PFSK-1 (cell line): Measurements from ENCODE around the gene PTPRT.

Source experiments
- FOXP2 ChIP-seq: optimal IDR thresholded peaks from 2 replicates; pipeline ENCODE3; 2011; ENCODE audit warnings: borderline replicate concordance, control low read depth, inconsistent platforms; ENCODE audit not compliant: insufficient read depth; ENCODE audit errors: extremely low read length, extremely low read depth
- POLR2AphosphoS5 ChIP-seq: IDR thresholded peaks from 2 replicates; pipeline ENCODE4 v1.6.1; 2012; ENCODE audit warnings: low read depth, mild to moderate bottlenecking, control low read depth, low read length, moderate library complexity
- REST ChIP-seq, 2 experiments: IDR thresholded peaks; 2 replicates each; pipeline versions ENCODE4 v1.6.1 to v1.8.0; 2011 to 2012; ENCODE audit warnings: low read depth in 2 of 2, low read length in 2 of 2, control low read depth in 1 of 2, inconsistent platforms in 1 of 2, mild to moderate bottlenecking in 1 of 2, moderate library complexity in 1 of 2; ENCODE audit not compliant: insufficient read depth in 1 of 2
- SIN3A ChIP-seq: IDR thresholded peaks from 2 replicates; pipeline ENCODE4 v1.6.1; 2012; ENCODE audit warnings: mild to moderate bottlenecking, low read length, moderate library complexity, borderline replicate concordance; ENCODE audit not compliant: insufficient read depth
- TAF1 ChIP-seq: IDR thresholded peaks from 2 replicates; pipeline ENCODE4 v1.6.1; 2012; ENCODE audit warnings: low read length, control low read depth, borderline replicate concordance; ENCODE audit not compliant: insufficient read depth

PTPRT gene

GRCh38 chr20:43209831-43210230 lies 20.1 kb upstream of the PTPRT start:
- TF ChIP-seq POLR2AphosphoS5 (no peak), SIN3A (no peak), REST (IDR thresholded peaks at IDR 0.05; ENCODE audit: insufficient read depth in 1 of 2, low read depth in 2 of 2, low read length in 2 of 2) (no peak), TAF1 (no peak), FOXP2 (no peak)

- TF ChIP-seq FOXP2 (no peak), TAF1 (no peak), POLR2AphosphoS5 (no peak), REST (IDR thresholded peaks at IDR 0.05; ENCODE audit: insufficient read depth in 1 of 2, low read depth in 2 of 2, low read length in 2 of 2) (no peak), SIN3A (no peak)
Measured at GRCh38 chr20:43205699-43206098, 16.0 kb upstream of the PTPRT start.

- TF ChIP-seq REST (IDR thresholded peaks at IDR 0.05; ENCODE audit: insufficient read depth in 1 of 2, low read depth in 2 of 2, low read length in 2 of 2), result no peak
- no peak for TF ChIP-seq SIN3A
- no peak for TF ChIP-seq POLR2AphosphoS5
- TF ChIP-seq TAF1, result no peak
Measured at GRCh38 chr20:43202100-43202499, 12.4 kb upstream of the PTPRT start.

- TF ChIP-seq TAF1, result no peak
- no peak for TF ChIP-seq FOXP2
- no peak for TF ChIP-seq POLR2AphosphoS5
- no peak for TF ChIP-seq SIN3A
- TF ChIP-seq REST (IDR thresholded peaks at IDR 0.05; ENCODE audit: insufficient read depth in 1 of 2, low read depth in 2 of 2, low read length in 2 of 2), result no peak
Measured at GRCh38 chr20:43198607-43199006, 8.9 kb upstream of the PTPRT start.

- TF ChIP-seq REST (IDR thresholded peaks at IDR 0.05; ENCODE audit: insufficient read depth in 1 of 2, low read depth in 2 of 2, low read length in 2 of 2) (no peak), FOXP2 (no peak), SIN3A (no peak), TAF1 (no peak), POLR2AphosphoS5 (no peak)
Measured at GRCh38 chr20:43196243-43196642, 6.5 kb upstream of the PTPRT start.
